B cell (primary cell): ENCODE measurements around the gene CPNE5. TPM values are rescaled to one million over a fixed set of nuclear protein-coding genes. Genes with fewer than 3 reads are reported as not detected.

Experiments
- ATAC-seq: fragments of 200-7000 bp; cut with Tn5 transposase; one replicate; pipeline ENCODE4 v1.10.0; 2021; ENCODE audit warnings: low read depth, mild to moderate bottlenecking, moderate number of reproducible peaks, moderate library complexity
- CTCF ChIA-PET: fragments of 350-600 bp; sonication (Branson Sonifier 250); formaldehyde crosslinking; loops from one replicate; lab custom pipeline; 2021; ENCODE audit warnings: antibody characterized with exemption, inconsistent platforms; lab: Charles Lee
- POLR2A ChIA-PET: fragments of 350-600 bp; sonication (Branson Sonifier 250); formaldehyde crosslinking; loops from one replicate; lab custom pipeline; 2021; ENCODE audit warnings: antibody characterized with exemption; lab: Charles Lee
- DNase-seq: peaks from one replicate; pipeline ENCODE4 v3.0.0; 2013
- H2AFZ ChIP-seq: 2 replicates; pipeline ENCODE4 v1.6.1; 2012; ENCODE audit warnings: mild to moderate bottlenecking, low read depth, low read length; ENCODE audit not compliant: insufficient read depth, poor library complexity, severe bottlenecking
- H3K27ac ChIP-seq, 2 donors: 1 replicate in 1 of 2; 2 replicates in 1 of 2; pipeline ENCODE4 v1.5.1; 2012 to 2013; ENCODE audit warnings: low read length in 2 of 2, mild to moderate bottlenecking in 2 of 2, moderate library complexity in 1 of 2
- H3K27me3 ChIP-seq, 4 experiments: fragments of 200-600 bp in 1 of 4; sonication (generic) in 1 of 4; replicated peaks in 1 of 4; 1 replicate in 2 of 4; 2 replicates in 2 of 4; pipeline versions ENCODE4 v1.6.1 to v1.7.0; 2013 to 2016; ENCODE audit warnings: low read length in 3 of 4, mild to moderate bottlenecking in 2 of 4, mixed read lengths in 1 of 4, moderate library complexity in 1 of 4; ENCODE audit not compliant: insufficient read depth in 4 of 4, control insufficient read depth in 3 of 4; ENCODE audit errors: control extremely low read depth in 1 of 4
- H3K36me3 ChIP-seq, 2 experiments: replicated peaks in 1 of 2; 1 replicate in 1 of 2; 2 replicates in 1 of 2; pipeline versions ENCODE4 v1.6.1 to v1.7.1; 2013; ENCODE audit warnings: low read length in 1 of 2; ENCODE audit not compliant: insufficient read depth in 2 of 2, control insufficient read depth in 1 of 2; ENCODE audit errors: control extremely low read depth in 1 of 2, extremely low read depth in 1 of 2
- H3K4me1 ChIP-seq, 2 donors: fragments of 200-600 bp in 1 of 2; sonication (generic) in 1 of 2; 1 replicate in 1 of 2; 2 replicates in 1 of 2; pipeline versions ENCODE4 v1.5.1 to v1.6.1; 2013 to 2017; ENCODE audit warnings: low read length in 2 of 2; ENCODE audit not compliant: control insufficient read depth in 2 of 2, insufficient read depth in 2 of 2
- H3K4me2 ChIP-seq: replicated peaks from 2 replicates; pipeline ENCODE3; 2012; ENCODE audit warnings: mild to moderate bottlenecking, low read depth, low read length; ENCODE audit not compliant: poor library complexity, severe bottlenecking
- H3K4me3 ChIP-seq, 5 experiments: fragments of 200-600 bp in 1 of 5; sonication (generic) in 1 of 5; 1 replicate in 3 of 5; 2 replicates in 2 of 5; pipeline versions ENCODE4 v1.5.1 to v1.7.0; 2011 to 2016; ENCODE audit warnings: low read length in 4 of 5, mild to moderate bottlenecking in 4 of 5, low read depth in 2 of 5, control low read depth in 1 of 5, moderate library complexity in 1 of 5; ENCODE audit not compliant: insufficient read depth in 1 of 5; ENCODE audit errors: control extremely low read depth in 1 of 5, extremely low read depth in 1 of 5
- H3K79me2 ChIP-seq: fragments of 200-600 bp; sonication (generic); one replicate; pipeline ENCODE4 v1.6.0; 2016; ENCODE audit warnings: low read length; ENCODE audit not compliant: control insufficient read depth, insufficient read depth
- H3K9ac ChIP-seq: fragments of 200-600 bp; sonication (generic); 2 replicates; pipeline ENCODE4 v1.6.1; 2017; ENCODE audit warnings: mild to moderate bottlenecking, low read length, moderate library complexity
- H3K9me3 ChIP-seq, 3 donors: one replicate each; pipeline versions ENCODE4 v1.6.1 to v1.7.1; 2013; ENCODE audit warnings: low read length in 2 of 3; ENCODE audit not compliant: control insufficient read depth in 2 of 3, insufficient read depth in 1 of 3; ENCODE audit errors: control extremely low read depth in 1 of 3
- H4K20me1 ChIP-seq: 2 replicates; pipeline ENCODE4 v1.6.0; 2012; ENCODE audit warnings: mild to moderate bottlenecking, low read length; ENCODE audit not compliant: insufficient read depth, control insufficient read depth, poor library complexity, severe bottlenecking
- H3K27ac Mint-ChIP-seq: one replicate; pipeline ENCODE4 v1.8.0; 2021; ENCODE audit warnings: mixed read lengths
- H3K27me3 Mint-ChIP-seq: one replicate; pipeline ENCODE4 v1.8.0; 2021; ENCODE audit warnings: mixed read lengths
- H3K4me1 Mint-ChIP-seq: one replicate; pipeline ENCODE4 v1.8.0; 2021; ENCODE audit warnings: mixed read lengths
- H3K4me3 Mint-ChIP-seq: one replicate; pipeline ENCODE4 v1.8.0; 2021; ENCODE audit warnings: mixed read lengths
- H3K9me3 Mint-ChIP-seq: one replicate; pipeline ENCODE4 v1.8.0; 2022; ENCODE audit warnings: mixed read lengths; ENCODE audit not compliant: insufficient read depth
- CTCF ChIP-seq: fragments of 200-600 bp; IDR thresholded peaks from one replicate; pipeline ENCODE4 v1.8.0; 2022; ENCODE audit warnings: antibody characterized with exemption, mild to moderate bottlenecking
- EZH2 ChIP-seq: IDR thresholded peaks from 2 replicates; pipeline ENCODE4 v1.6.1; 2012; ENCODE audit warnings: borderline replicate concordance, low read depth, mild to moderate bottlenecking, moderate library complexity, low read length; ENCODE audit not compliant: insufficient read depth, poor library complexity, severe bottlenecking
- WGBS: methylation state at CpG from one replicate; pipeline ENCODE4 v1.1.5; 2013; ENCODE audit warnings: missing lambda C conversion rate; ENCODE audit not compliant: insufficient coverage; 5-methylcytosine and 5-hydroxymethylcytosine counted together
- intact Hi-C: fragments of 100-400 bp; cut with micrococcal nuclease; formaldehyde crosslinking; loops from one replicate; pipeline ENCODE4 v1.10.0; 2022
- polyA plus RNA-seq: library from polyadenylated mRNA; depleted of rRNA; stranded (reverse); fragments of >200 nt; gene quantifications from 2 replicates; pipeline ENCODE4 v1.2.3, GENCODE V29; 2012
- total RNA-seq, 2 donors: library from RNA; stranded (reverse); fragments of 120-200 nt in 1 of 2; gene quantifications; 1 replicate in 1 of 2; 2 replicates in 1 of 2; pipeline versions ENCODE4 v1.2.3 to v1.2.4, GENCODE V29; 2013 to 2022

CPNE5 gene
- total and polyA plus RNA-seq, 2 donors (not counting 1 experiment from before 2014, with no cell fraction given): 49.8 to 357 TPM

GRCh38 chr6:36800223-36801076 lies 38.8 kb downstream of the CPNE5 start:
- no peaks in the 10 kb centered on the region for H3K36me3 ChIP-seq
- no peaks in the 10 kb centered on the region for H3K4me1 ChIP-seq
- peaks cover 0 to 3% (median 1%) of the 10 kb centered on the region in 4 experiments for H3K27me3 ChIP-seq
- H3K27ac ChIP-seq: no peak overlapping the region
- intact Hi-C loops: no loop called here
- no peaks in the 10 kb centered on the region for H3K79me2 ChIP-seq
- Mint-ChIP-seq H3K9me3 (no peaks in the 10 kb centered on the region), H3K27me3 (peaks cover 22% of the 10 kb centered on the region), H3K27ac (no peak overlapping the region), H3K4me1 (no peaks in the 10 kb centered on the region), H3K4me3 (no peak overlapping the region)
- ChIA-PET POLR2A (no interaction called here), CTCF (interaction anchor here (0.6 to 0.8 kb wide), 2 partner anchors 16 to 190 kb away, joined by 3 read pairs; no protein-coding TSS in a partner anchor)
- H3K9me3 ChIP-seq: no peaks in the 10 kb centered on the region
- H3K4me3 ChIP-seq: no peak overlapping the region
- no peak for ATAC-seq
- DNase-seq: no peak
- 83% methylated on average over 6 of the region's 10 CpGs for WGBS
- no peaks in the 10 kb centered on the region for H4K20me1 ChIP-seq
- no peak overlapping the region for H3K9ac ChIP-seq
- TF ChIP-seq EZH2 (no peak), CTCF (no peak)
- H2AFZ ChIP-seq: no peak overlapping the region
- no peak overlapping the region for H3K4me2 ChIP-seq

GRCh38 chr6:36798852-36799251 lies 40.4 kb downstream of the CPNE5 start:
- POLR2A ChIA-PET: interaction anchor here (0.6 kb wide), 1 partner anchor 474 kb away, joined by 3 read pairs; no protein-coding TSS in a partner anchor
- no peaks in the 10 kb centered on the region for H3K4me1 Mint-ChIP-seq
- Histone ChIP-seq H3K36me3 (no peaks in the 10 kb centered on the region), H3K4me2 (no peak overlapping the region), H3K4me1 (no peaks in the 10 kb centered on the region), H3K79me2 (no peaks in the 10 kb centered on the region), H3K27ac (no peak overlapping the region), H3K9me3 (no peaks in the 10 kb centered on the region), H4K20me1 (no peaks in the 10 kb centered on the region), H3K4me3 (no peak overlapping the region), H2AFZ (no peak overlapping the region), H3K9ac (no peak overlapping the region), H3K27me3 (peaks cover 0 to 6% (median 1%) of the 10 kb centered on the region in 4 experiments)
- DNase-seq (no peak), ATAC-seq (no peak)
- peaks cover 15% of the 10 kb centered on the region for H3K27me3 Mint-ChIP-seq
- CTCF ChIA-PET: no interaction called here
- no peaks in the 10 kb centered on the region for H3K9me3 Mint-ChIP-seq
- WGBS: 83% methylated on average over 3 of the region's 3 CpGs
- H3K4me3 Mint-ChIP-seq: no peak overlapping the region
- H3K27ac Mint-ChIP-seq: no peak overlapping the region
- intact Hi-C loops: no loop called here
- TF ChIP-seq CTCF (no peak), EZH2 (no peak)
